GM12878 (cell line): ENCODE data around the gene TFB1M. TPM values are rescaled to one million over a fixed set of nuclear protein-coding genes. Genes with fewer than 3 reads are reported as not detected.
"Not testable (repeated sequence)": the region's sequence is repeated elsewhere in the genome, so short reads cannot be mapped to it uniquely, and the experiment has no call there.

Experiments used
- ATAC-seq: fragments of 200-7000 bp; cut with Tn5 transposase; 3 replicates; pipeline ENCODE4 v1.9.1; 2020; ENCODE audit warnings: mild to moderate bottlenecking, moderate library complexity
- BruUV-seq: library from RNA; stranded (reverse); fragments of 400-500 nt; replicated peaks from 2 replicates; lab custom pipeline; 2021; lab: Mats Ljungman, UMichigan
- CTCF ChIA-PET: fragments of 300-600 bp; sonication (Branson Sonifier 250); formaldehyde crosslinking; extraction: SDS; loops from one replicate; lab custom pipeline; 2021; ENCODE audit warnings: inconsistent platforms; lab: Yijun Ruan, JAX
- POLR2A ChIA-PET: fragments of 350-600 bp; formaldehyde crosslinking; extraction: SDS; loops from one replicate; lab custom pipeline; 2021; ENCODE audit warnings: inconsistent platforms; lab: Charles Lee
- RAD21 ChIA-PET: fragments of 300-600 bp; sonication (Branson Sonifier 250); formaldehyde crosslinking; loops from one replicate; lab custom pipeline; 2023; ENCODE audit warnings: antibody characterized with exemption; ENCODE audit not compliant: unreplicated experiment; lab: Charles Lee
- SMC1A ChIA-PET: fragments of 300-600 bp; sonication (Branson Sonifier 250); formaldehyde crosslinking; loops from one replicate; lab custom pipeline; 2023; ENCODE audit not compliant: unreplicated experiment, uncharacterized antibody; lab: Charles Lee
- DNase-seq: peaks from one replicate; pipeline ENCODE4 v3.0.0-alpha.2; 2011; ENCODE audit warnings: low read depth, low spot score
- FAIRE-seq: peaks from 3 replicates; lab custom pipeline; 2011; peaks lifted over from hg19 to GRCh38; lab: Jason Lieb, UNC
- H2AFZ ChIP-seq: 2 replicates; pipeline ENCODE4 v1.6.0; 2011; ENCODE audit warnings: low read depth, low read length, control low read depth; ENCODE audit not compliant: control insufficient read depth
- H3K27ac ChIP-seq: 2 replicates; pipeline ENCODE4 v1.5.1; 2011; ENCODE audit warnings: control low read depth; ENCODE audit not compliant: control insufficient read depth, insufficient read depth
- H3K27me3 ChIP-seq, 2 experiments: replicated peaks in 1 of 2; 2 replicates each; pipeline versions ENCODE4 v1.6.0 to v1.6.1; 2011; ENCODE audit warnings: low read length in 1 of 2; ENCODE audit not compliant: control insufficient read depth in 2 of 2, insufficient read depth in 2 of 2
- H3K36me3 ChIP-seq, 2 experiments: 2 replicates each; pipeline ENCODE4 v1.5.1; 2011; ENCODE audit warnings: low read length in 1 of 2; ENCODE audit not compliant: control insufficient read depth in 2 of 2, insufficient read depth in 2 of 2
- H3K4me1 ChIP-seq: 2 replicates; pipeline ENCODE4 v1.6.1; 2011; ENCODE audit warnings: mild to moderate bottlenecking, low read length, moderate library complexity, mixed read lengths; ENCODE audit not compliant: control insufficient read depth, insufficient read depth
- H3K4me2 ChIP-seq: 2 replicates; pipeline ENCODE4 v1.6.0; 2011; ENCODE audit warnings: control low read depth; ENCODE audit not compliant: control insufficient read depth, insufficient read depth
- H3K4me3 ChIP-seq: fragments of 200-600 bp; sonication (generic); 2 replicates; pipeline ENCODE4 v1.5.1; 2016
- H3K79me2 ChIP-seq: 2 replicates; pipeline ENCODE4 v1.6.0; 2011; ENCODE audit warnings: low read length; ENCODE audit not compliant: control insufficient read depth, insufficient read depth
- H3K9ac ChIP-seq: 2 replicates; pipeline ENCODE4 v1.8.0; 2011; ENCODE audit warnings: low read length, control low read depth, mixed read lengths; ENCODE audit not compliant: control insufficient read depth, insufficient read depth
- H3K9me3 ChIP-seq: replicated peaks from 3 replicates; pipeline ENCODE4 v1.5.1; 2011; ENCODE audit warnings: mild to moderate bottlenecking, low read length; ENCODE audit not compliant: control insufficient read depth, insufficient read depth
- H4K20me1 ChIP-seq: 2 replicates; pipeline ENCODE4 v1.6.0; 2011; ENCODE audit not compliant: control insufficient read depth, insufficient read depth
- BMI1 ChIP-seq: fragments of 450-650 bp; IDR thresholded peaks from 2 replicates; pipeline ENCODE4 v1.6.1; 2016; ENCODE audit warnings: mild to moderate bottlenecking, moderate library complexity, borderline replicate concordance
- CTCF ChIP-seq, 3 experiments: IDR thresholded peaks in 2 of 3; conservative IDR thresholded peaks in 1 of 3; 2 replicates each; pipeline ENCODE4 v1.5.1; 2011; ENCODE audit warnings: low read depth in 3 of 3, low read length in 3 of 3, mild to moderate bottlenecking in 3 of 3, control low read depth in 2 of 3, moderate library complexity in 2 of 3, inconsistent platforms in 1 of 3, mixed read lengths in 1 of 3; ENCODE audit not compliant: control insufficient read depth in 2 of 3, insufficient read depth in 1 of 3; ENCODE audit errors: extremely low read depth in 1 of 3
- JUNB ChIP-seq: IDR thresholded peaks from 2 replicates; pipeline ENCODE4 v1.6.1; 2016; ENCODE audit warnings: antibody characterized with exemption, mild to moderate bottlenecking
- KDM1A ChIP-seq: fragments of 200-600 bp; sonication (generic); IDR thresholded peaks from 2 replicates; pipeline ENCODE4 v1.6.1; 2016; ENCODE audit warnings: borderline replicate concordance
- RAD21 ChIP-seq: IDR thresholded peaks from 2 replicates; pipeline ENCODE4 v1.6.1; 2011; ENCODE audit warnings: mild to moderate bottlenecking, low read depth, low read length, moderate library complexity; ENCODE audit not compliant: insufficient read depth
- RUNX3 ChIP-seq: IDR thresholded peaks from 2 replicates; pipeline ENCODE4 v1.6.1; 2012; ENCODE audit warnings: low read length, inconsistent platforms
- SUZ12 ChIP-seq: fragments of 200-600 bp; sonication (generic); IDR thresholded peaks from one replicate; pipeline ENCODE4 v1.6.1; 2018; ENCODE audit warnings: antibody characterized with exemption, mild to moderate bottlenecking; ENCODE audit not compliant: unreplicated experiment
- YY1 ChIP-seq: IDR thresholded peaks from 2 replicates; pipeline ENCODE4 v1.6.1; 2011; ENCODE audit warnings: low read depth, mild to moderate bottlenecking, low read length
- WGBS: methylation state at CpG from one replicate; pipeline ENCODE4 v1.1.6; 2016; ENCODE audit warnings: low lambda C conversion rate; ENCODE audit not compliant: insufficient replicate concordance, insufficient coverage; ENCODE audit errors: missing lambda C conversion rate; 5-methylcytosine and 5-hydroxymethylcytosine counted together
- in situ Hi-C: fragments of 300-500 bp; cut with MboI; formaldehyde crosslinking; loops from 9 replicates; pipeline ENCODE4 v1.14.3; 2018; ENCODE audit warnings: mixed read lengths
- intact Hi-C: fragments of 100-400 bp; cut with micrococcal nuclease; formaldehyde crosslinking; loops from one replicate; pipeline ENCODE4 v1.14.2; 2022; ENCODE audit not compliant: unreplicated experiment
- polyA plus RNA-seq, 11 experiments: library from polyadenylated mRNA; depleted of rRNA in 4 of 11; unstranded in 6 of 11; stranded (reverse) in 5 of 11; fragments of >200 nt; fragmentation: Nextera tagmentation in 4 of 11; fragmentation: Illumina TruSeq in 1 of 11; extraction: Ambion mirVana in 4 of 11; extraction: Trizol in 1 of 11; gene quantifications; 1 replicate in 1 of 11; 2 replicates in 10 of 11; pipeline versions ENCODE4 v1.2.1 to v1.2.3, GENCODE V29; 2011 to 2016; ENCODE audit warnings: inconsistent platforms in 2 of 11, missing spikeins in 2 of 11, low read depth in 1 of 11
- total RNA-seq, 4 experiments: library from RNA; depleted of rRNA in 3 of 4; stranded (reverse); fragments of >200 nt in 3 of 4; fragmentation: Illumina TruSeq in 1 of 4; extraction: Trizol in 1 of 4; gene quantifications; 2 replicates each; pipeline versions ENCODE4 v1.2.1 to v1.2.3, GENCODE V29; 2013 to 2021

Gene TFB1M
- total and polyA plus RNA-seq, 10 of the 15 experiments (the other 5 are each of a cell fraction or from before 2014, with no cell fraction given) = 29.9 to 117 (median 41.3) TPM

- H3K27me3 ChIP-seq = no peaks in the 10 kb centered on the region
- TF ChIP-seq KDM1A (no peak), SUZ12 (no peak), JUNB (no peak), BMI1 (no peak)
- TF ChIP-seq, all 136 proteins: peak for 0
- no peak for ATAC-seq
- POLR2A ChIA-PET = interaction anchor here (1.3 kb wide), 1 partner anchor 8 kb away, joined by 3 read pairs; no protein-coding TSS in a partner anchor
- no peak overlapping the region for H3K9ac ChIP-seq
- no peak for DNase-seq
- peaks cover 1 to 10% of the 10 kb centered on the region in 2 experiments for H3K36me3 ChIP-seq
- H3K4me1 ChIP-seq = no peaks in the 10 kb centered on the region; the same call in 1 of the 2 replicates
- H2AFZ ChIP-seq = no peak overlapping the region
- RAD21 ChIA-PET = interaction anchor here (1.0 kb wide), 1 partner anchor 92 kb away, joined by 3 read pairs; no protein-coding TSS in a partner anchor
- BruUV-seq = no TSS peak
- in situ Hi-C loops = no loop called here
- no peak for FAIRE-seq
- H3K4me3 ChIP-seq = no peak overlapping the region
- H3K4me2 ChIP-seq = no peak overlapping the region
- SMC1A ChIA-PET = interaction anchor here (0.6 to 2.7 kb wide), 8 partner anchors 8 to 340 kb away, joined by 3 to 7 read pairs (median 4); no protein-coding TSS in a partner anchor
- no peaks in the 10 kb centered on the region for H4K20me1 ChIP-seq
- 84% methylated on average over 3 of the region's 3 CpGs for WGBS
- intact Hi-C loops = loop anchor here (5.0 kb wide), 1 partner anchor 92 kb away; no protein-coding TSS in a partner anchor
- CTCF ChIA-PET = interaction anchor here (0.6 to 2.8 kb wide), 8 partner anchors 9 to 894 kb away, joined by 3 to 19 read pairs (median 4); no protein-coding TSS in a partner anchor
- H3K9me3 ChIP-seq = no peaks in the 10 kb centered on the region
- no peak overlapping the region for H3K27ac ChIP-seq
- no peaks in the 10 kb centered on the region; the same call in 1 of the 2 replicates for H3K79me2 ChIP-seq
These were observed 44.5 kb downstream of the TFB1M start for GRCh38 chr6:155269765-155270164.

- FAIRE-seq, H3K4me1 ChIP-seq: not testable (repeated sequence)
- SMC1A ChIA-PET = interaction anchor here (1.0 to 2.7 kb wide), 6 partner anchors 18 to 91 kb away, joined by 3 to 7 read pairs (median 4); no protein-coding TSS in a partner anchor
These were observed 46.0 kb downstream of the TFB1M start for GRCh38 chr6:155268088-155268867.

More at GRCh38 chr6:155268088-155268867, 46.0 kb downstream of the TFB1M start:
- H3K9me3 ChIP-seq, H3K27ac ChIP-seq, H3K36me3 ChIP-seq, H2AFZ ChIP-seq, BruUV-seq, H3K4me3 ChIP-seq, H3K27me3 ChIP-seq, in situ Hi-C loops, H3K4me2 ChIP-seq, H4K20me1 ChIP-seq, H3K79me2 ChIP-seq, H3K9ac ChIP-seq, DNase-seq: not testable (repeated sequence)
- ATAC-seq = peak; percentile 89
- TF ChIP-seq RUNX3 (peak; percentile 81), RAD21 (peak; percentile 37), CTCF (IDR thresholded peaks at IDR 0.05 in 2 of 3, conservative IDR thresholded peaks at IDR 0.05 in 1 of 3; ENCODE audit: control insufficient read depth in 2 of 3, extremely low read depth in 1 of 3, insufficient read depth in 1 of 3, low read depth in 3 of 3, low read length in 3 of 3) (peak; percentile 43 to 64 (median 51)), YY1 (0 out of 2 replicates have a peak, but pooled peaks have one; percentile 23)
- ChIA-PET RAD21 (interaction anchor here (0.7 to 1.6 kb wide), 2 partner anchors 9 to 863 kb away, joined by 4 read pairs; no protein-coding TSS in a partner anchor), POLR2A (interaction anchor here (1.2 kb wide), 1 partner anchor 9 kb away, joined by 3 read pairs; no protein-coding TSS in a partner anchor), CTCF (interaction anchor here (1.1 to 2.8 kb wide), 8 partner anchors 9 to 340 kb away, joined by 3 to 19 read pairs (median 6); no protein-coding TSS in a partner anchor)
- 97% methylated on average over 4 of the region's 5 CpGs for WGBS
- intact Hi-C loops = loop anchor here (5.0 kb wide), 1 partner anchor 91 kb away; no protein-coding TSS in a partner anchor
